Kidney epithelial cell (primary cell): ENCODE results near the gene CYP4F12. TPM values are rescaled to one million over a fixed set of nuclear protein-coding genes. Genes with fewer than 3 reads are reported as not detected.

Experiments
- DNase-seq: peaks from one replicate; pipeline ENCODE4 v3.0.0-alpha.2; 2010; ENCODE audit warnings: low read depth
- H3K27me3 ChIP-seq: 2 replicates; pipeline ENCODE4 v1.6.0; 2011; ENCODE audit warnings: low read length; ENCODE audit not compliant: control insufficient read depth, insufficient read depth
- H3K36me3 ChIP-seq: 2 replicates; pipeline ENCODE4 v1.5.1; 2011; ENCODE audit warnings: low read length; ENCODE audit not compliant: control insufficient read depth, insufficient read depth
- H3K4me3 ChIP-seq: 2 replicates; pipeline ENCODE4 v1.5.1; 2011; ENCODE audit warnings: low read depth, mild to moderate bottlenecking, control low read depth, low read length
- total RNA-seq: library from RNA; depleted of rRNA; stranded (reverse); fragments of >200 nt; gene quantifications from 2 replicates; pipeline ENCODE4 v1.2.3, GENCODE V29; 2015
- TF ChIP-seq, protein P1 (sequence below): IDR thresholded peaks from 2 replicates; pipeline ENCODE4 v1.5.1; 2011; ENCODE audit warnings: mild to moderate bottlenecking, moderate library complexity, low read length, control low read depth, inconsistent platforms; ENCODE audit not compliant: insufficient read depth, poor library complexity, severe bottlenecking

CYP4F12 gene
- total RNA-seq, 1 donor from 2014 or later = not detected

DNA sequence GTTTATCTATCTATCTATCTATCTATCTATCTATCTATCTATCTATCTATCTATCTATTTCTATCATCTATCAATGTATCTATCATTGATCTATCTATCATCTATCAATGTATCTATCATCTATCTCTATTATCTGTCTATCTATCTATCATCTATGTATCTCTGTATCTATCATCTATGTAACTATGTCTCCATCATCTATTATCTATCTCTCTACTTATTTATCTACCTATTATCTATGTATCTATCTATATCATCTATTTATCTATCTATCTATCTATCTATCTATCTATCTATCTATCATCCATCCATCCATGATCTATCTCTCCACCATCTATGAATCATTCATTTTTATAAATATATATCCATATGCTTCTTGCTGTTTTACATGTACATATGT is 16.4 kb upstream of the CYP4F12 start:
- TF ChIP-seq, protein P1, sequence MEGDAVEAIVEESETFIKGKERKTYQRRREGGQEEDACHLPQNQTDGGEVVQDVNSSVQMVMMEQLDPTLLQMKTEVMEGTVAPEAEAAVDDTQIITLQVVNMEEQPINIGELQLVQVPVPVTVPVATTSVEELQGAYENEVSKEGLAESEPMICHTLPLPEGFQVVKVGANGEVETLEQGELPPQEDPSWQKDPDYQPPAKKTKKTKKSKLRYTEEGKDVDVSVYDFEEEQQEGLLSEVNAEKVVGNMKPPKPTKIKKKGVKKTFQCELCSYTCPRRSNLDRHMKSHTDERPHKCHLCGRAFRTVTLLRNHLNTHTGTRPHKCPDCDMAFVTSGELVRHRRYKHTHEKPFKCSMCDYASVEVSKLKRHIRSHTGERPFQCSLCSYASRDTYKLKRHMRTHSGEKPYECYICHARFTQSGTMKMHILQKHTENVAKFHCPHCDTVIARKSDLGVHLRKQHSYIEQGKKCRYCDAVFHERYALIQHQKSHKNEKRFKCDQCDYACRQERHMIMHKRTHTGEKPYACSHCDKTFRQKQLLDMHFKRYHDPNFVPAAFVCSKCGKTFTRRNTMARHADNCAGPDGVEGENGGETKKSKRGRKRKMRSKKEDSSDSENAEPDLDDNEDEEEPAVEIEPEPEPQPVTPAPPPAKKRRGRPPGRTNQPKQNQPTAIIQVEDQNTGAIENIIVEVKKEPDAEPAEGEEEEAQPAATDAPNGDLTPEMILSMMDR = no peak
- DNase-seq = no peak
- Histone ChIP-seq H3K36me3 (no peaks in the 10 kb centered on the region), H3K4me3 (no peak overlapping the region), H3K27me3 (no peaks in the 10 kb centered on the region)

DNA sequence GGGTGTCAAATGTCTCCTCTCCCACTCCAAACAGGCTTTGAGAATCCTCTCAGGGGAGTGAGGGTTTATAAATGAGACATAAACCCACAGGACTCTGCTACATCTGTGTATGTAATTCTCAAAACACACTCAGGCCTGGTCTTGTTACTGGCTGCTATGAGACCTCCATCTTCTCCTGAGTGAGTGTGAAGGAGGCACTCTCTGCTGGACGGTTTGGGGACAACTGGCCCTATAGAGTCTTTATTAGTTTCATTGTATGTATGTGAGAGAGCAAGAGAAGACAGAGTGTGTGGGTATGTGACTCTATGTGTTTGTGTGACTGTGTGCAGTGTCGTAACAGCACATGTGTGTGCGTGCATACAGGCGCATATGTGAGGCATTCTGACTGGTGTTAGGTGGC is 9.6 kb upstream of the CYP4F12 start:
- Histone ChIP-seq H3K27me3 (no peaks in the 10 kb centered on the region), H3K36me3 (no peaks in the 10 kb centered on the region), H3K4me3 (no peak overlapping the region)
- TF ChIP-seq, protein P1 = no peak
- no peak for DNase-seq

DNA sequence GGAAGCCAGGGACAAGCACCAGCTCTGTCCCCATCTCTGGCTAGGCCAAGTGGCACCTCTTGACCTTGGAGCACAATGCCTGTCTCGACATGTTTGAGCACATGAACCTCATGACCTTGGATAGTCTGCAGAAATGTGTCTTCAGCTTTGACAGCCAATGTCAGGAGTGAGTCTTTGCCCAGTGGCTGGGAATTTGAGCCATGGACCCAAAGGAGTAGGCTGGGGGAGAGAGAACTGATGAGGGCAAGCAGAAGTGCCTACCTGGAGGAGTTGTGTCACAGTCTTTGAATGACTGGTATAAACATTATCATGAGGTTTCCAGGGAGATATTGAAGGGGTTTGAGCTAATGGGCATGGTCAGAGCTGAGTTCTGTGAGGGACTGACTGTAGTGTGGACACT is 6.7 kb upstream of the CYP4F12 start:
- DNase-seq = no peak
- H3K36me3 ChIP-seq = no peaks in the 10 kb centered on the region
- no peak overlapping the region for H3K4me3 ChIP-seq
- no peaks in the 10 kb centered on the region for H3K27me3 ChIP-seq
- TF ChIP-seq, protein P1 = no peak

DNA sequence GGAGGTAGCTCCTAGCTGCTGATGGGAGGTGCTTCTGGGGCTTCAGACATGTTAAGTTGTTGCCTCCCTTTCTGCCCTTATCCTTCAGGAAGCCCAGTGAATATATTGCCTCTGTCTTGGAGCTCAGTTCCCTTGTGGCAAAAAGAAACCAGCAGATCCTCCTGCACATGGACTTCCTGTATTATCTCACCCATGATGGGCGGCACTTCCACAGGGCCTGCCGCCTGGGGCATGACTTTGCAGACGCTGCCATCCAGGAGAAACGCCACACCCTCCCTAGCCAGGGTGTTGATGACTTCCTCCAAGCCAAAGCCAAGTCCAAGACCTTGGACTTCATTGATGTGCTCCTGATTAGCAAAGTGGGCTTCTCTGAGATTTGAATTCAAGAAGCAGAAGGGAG is 6.0 kb upstream of the CYP4F12 start:
- H3K4me3 ChIP-seq = no peak overlapping the region
- DNase-seq = no peak
- H3K27me3 ChIP-seq = no peaks in the 10 kb centered on the region
- TF ChIP-seq, protein P1 = no peak
- no peaks in the 10 kb centered on the region for H3K36me3 ChIP-seq

DNA sequence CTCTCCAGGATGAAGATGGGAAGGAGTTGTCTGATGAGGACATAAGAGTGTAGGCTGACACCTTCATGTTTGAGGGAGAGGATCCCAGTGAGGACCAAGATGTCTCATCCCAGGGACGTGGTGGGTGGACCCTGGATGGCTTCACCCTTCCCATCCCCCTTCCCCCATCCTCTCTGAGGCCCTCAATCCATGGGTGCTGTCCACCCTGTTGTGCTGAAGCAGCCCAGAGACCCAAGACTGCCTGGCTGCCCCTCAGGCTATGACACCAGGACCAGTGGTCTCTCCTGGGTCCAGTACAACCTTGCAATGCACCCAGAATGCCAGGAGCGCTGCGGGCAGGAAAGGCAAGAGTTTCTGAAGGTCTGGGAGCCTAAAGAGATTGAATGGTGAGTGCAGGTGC is 3.4 kb upstream of the CYP4F12 start:
- TF ChIP-seq, protein P1 = no peak
- H3K4me3 ChIP-seq = no peak overlapping the region
- DNase-seq = no peak
- H3K36me3 ChIP-seq = no peaks in the 10 kb centered on the region
- no peaks in the 10 kb centered on the region for H3K27me3 ChIP-seq

DNA sequence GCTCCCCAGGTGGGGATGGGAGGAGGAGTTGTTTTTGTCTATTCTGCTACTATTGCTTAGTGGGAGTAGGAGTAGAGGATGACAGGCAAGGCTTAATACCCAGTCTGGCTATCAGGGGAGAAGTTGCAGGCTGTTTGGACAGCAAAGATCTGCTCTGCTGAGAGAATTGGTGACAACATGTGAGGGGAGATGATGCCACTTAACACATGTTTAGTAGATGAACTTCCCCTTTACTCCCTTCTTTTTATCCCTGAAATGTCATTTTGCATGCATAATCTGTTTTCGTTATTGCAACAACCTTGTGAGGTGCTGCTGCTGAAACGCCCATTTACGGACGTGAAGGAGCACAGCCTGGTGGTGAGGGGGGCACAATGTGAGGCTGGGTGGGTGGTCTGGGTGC is 3.0 kb upstream of the CYP4F12 start:
- DNase-seq = no peak
- Histone ChIP-seq H3K27me3 (no peaks in the 10 kb centered on the region), H3K4me3 (no peak overlapping the region), H3K36me3 (no peaks in the 10 kb centered on the region)
- TF ChIP-seq, protein P1 = no peak
